Colonic mucosa (tissue), 4 donors: ENCODE results near the gene SRSF5. TPM values are rescaled to one million over a fixed set of nuclear protein-coding genes. Genes with fewer than 3 reads are reported as not detected.
A peak's percentile ranks its signal among the peaks of the same experiment; 100 is the strongest.

Experiments
- DNase-seq: peaks from one replicate; pipeline ENCODE4 v3.0.0-alpha.2; 2020
- H3K27ac ChIP-seq: fragments of 200-600 bp; one replicate; pipeline ENCODE4 v1.8.0; 2021
- H3K27me3 ChIP-seq: fragments of 200-600 bp; one replicate; pipeline ENCODE4 v1.8.0; 2021
- H3K36me3 ChIP-seq: fragments of 200-600 bp; one replicate; pipeline ENCODE4 v1.8.0; 2021
- H3K4me1 ChIP-seq: fragments of 200-600 bp; one replicate; pipeline ENCODE4 v1.8.0; 2021; ENCODE audit warnings: mild to moderate bottlenecking
- H3K4me3 ChIP-seq: fragments of 200-600 bp; one replicate; pipeline ENCODE4 v1.8.0; 2021
- H3K9ac ChIP-seq, 2 donors: one replicate each; pipeline ENCODE4 v1.7.0; 2013; ENCODE audit warnings: control low read depth in 2 of 2, low read depth in 2 of 2, low read length in 2 of 2
- H3K9me3 ChIP-seq: fragments of 200-600 bp; one replicate; pipeline ENCODE4 v1.8.0; 2021
- intact Hi-C: fragments of 100-400 bp; cut with DNase I; formaldehyde crosslinking; loops from one replicate; pipeline ENCODE4 v1.14.1; 2022
- total RNA-seq, 2 donors: library from RNA; stranded (reverse); fragmentation: NEBNext Ultra II Directional in 1 of 2; extraction: Animal tissue kit (Norgen Biotek cat#: 25700) in 1 of 2; gene quantifications; one replicate each; pipeline ENCODE4 v1.2.1, GENCODE V29; 2021
- TF ChIP-seq, protein P1 (sequence below): fragments of 200-600 bp; IDR thresholded peaks from one replicate; pipeline ENCODE4 v1.8.0; 2022; ENCODE audit warnings: antibody characterized with exemption, mild to moderate bottlenecking
- donor health status: healthy.
- donor health status: DM: no; HTN: no; CAD: no.
- donor health status: DM: no; HTN: no; CAD: no.

SRSF5 gene
- total RNA-seq, 2 donors from 2014 or later: 198 to 206 TPM

DNA sequence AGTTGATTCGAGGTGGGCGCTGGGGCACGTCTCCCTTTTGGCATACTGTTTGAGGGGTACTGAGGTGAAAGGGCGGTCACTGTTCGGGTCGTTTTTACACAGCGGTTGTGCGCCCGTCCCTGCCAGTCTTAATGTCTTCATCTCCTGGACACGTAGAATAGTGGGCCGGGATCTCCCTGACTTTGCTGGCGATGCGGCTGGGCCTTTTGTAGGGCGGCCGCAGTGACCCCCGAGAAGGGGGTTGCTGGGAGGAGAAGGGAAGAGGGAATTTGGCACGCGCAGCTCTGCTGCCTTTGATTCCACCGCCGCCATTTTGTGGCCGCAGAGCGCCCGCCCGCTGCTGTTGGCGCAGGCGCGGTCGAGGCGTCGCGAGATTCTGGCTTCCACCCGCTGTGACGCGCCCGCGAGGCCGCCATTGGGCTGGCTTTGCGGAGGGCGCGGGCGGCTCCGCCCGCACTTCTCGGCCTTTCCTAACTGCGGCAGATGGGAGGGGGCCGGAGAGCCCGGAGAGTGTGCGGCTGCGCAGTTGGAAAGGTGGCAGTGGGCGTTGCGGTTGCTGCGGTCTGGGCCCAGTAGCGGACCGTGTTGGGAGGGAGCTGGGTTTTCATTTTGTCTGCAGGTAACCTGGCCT, 542 bp downstream of the SRSF5 start:
- peak overlapping the region; percentile 99 for H3K27ac ChIP-seq
- TF ChIP-seq, protein P1, sequence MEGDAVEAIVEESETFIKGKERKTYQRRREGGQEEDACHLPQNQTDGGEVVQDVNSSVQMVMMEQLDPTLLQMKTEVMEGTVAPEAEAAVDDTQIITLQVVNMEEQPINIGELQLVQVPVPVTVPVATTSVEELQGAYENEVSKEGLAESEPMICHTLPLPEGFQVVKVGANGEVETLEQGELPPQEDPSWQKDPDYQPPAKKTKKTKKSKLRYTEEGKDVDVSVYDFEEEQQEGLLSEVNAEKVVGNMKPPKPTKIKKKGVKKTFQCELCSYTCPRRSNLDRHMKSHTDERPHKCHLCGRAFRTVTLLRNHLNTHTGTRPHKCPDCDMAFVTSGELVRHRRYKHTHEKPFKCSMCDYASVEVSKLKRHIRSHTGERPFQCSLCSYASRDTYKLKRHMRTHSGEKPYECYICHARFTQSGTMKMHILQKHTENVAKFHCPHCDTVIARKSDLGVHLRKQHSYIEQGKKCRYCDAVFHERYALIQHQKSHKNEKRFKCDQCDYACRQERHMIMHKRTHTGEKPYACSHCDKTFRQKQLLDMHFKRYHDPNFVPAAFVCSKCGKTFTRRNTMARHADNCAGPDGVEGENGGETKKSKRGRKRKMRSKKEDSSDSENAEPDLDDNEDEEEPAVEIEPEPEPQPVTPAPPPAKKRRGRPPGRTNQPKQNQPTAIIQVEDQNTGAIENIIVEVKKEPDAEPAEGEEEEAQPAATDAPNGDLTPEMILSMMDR: no peak
- peaks cover 20% of the 10 kb centered on the region for H3K36me3 ChIP-seq
- peak; percentile 92 for DNase-seq
- H3K27me3 ChIP-seq: no peaks in the 10 kb centered on the region
- no peaks in the 10 kb centered on the region for H3K9me3 ChIP-seq
- peak overlapping the region; percentile 73 for H3K4me3 ChIP-seq
- intact Hi-C loops: no loop called here
- peak overlapping the region; percentile 92 to 100 for H3K9ac ChIP-seq
- peaks cover 7% of the 10 kb centered on the region for H3K4me1 ChIP-seq

DNA sequence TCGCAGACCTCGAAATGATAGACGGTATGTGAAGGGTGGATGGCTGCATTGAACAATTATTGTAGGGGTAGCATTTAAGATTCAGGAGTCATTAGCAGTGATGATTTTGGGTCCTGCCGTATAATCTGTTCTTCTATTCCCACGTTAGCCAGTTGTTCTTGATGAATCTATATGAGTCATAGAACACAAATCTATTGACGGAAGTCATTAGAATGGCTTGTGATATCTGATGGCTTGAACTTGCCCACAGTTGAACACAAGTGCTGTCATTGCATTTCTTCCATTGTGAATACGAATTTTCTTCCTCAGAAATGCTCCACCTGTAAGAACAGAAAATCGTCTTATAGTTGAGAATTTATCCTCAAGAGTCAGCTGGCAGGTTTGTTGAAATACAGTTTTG, 1.9 kb downstream of the SRSF5 start:
- no peaks in the 10 kb centered on the region for H3K27me3 ChIP-seq
- intact Hi-C loops: no loop called here
- peak overlapping the region; percentile 73 for H3K4me3 ChIP-seq
- TF ChIP-seq, protein P1: no peak
- H3K9ac ChIP-seq: no peak overlapping the region
- no peaks in the 10 kb centered on the region for H3K9me3 ChIP-seq
- H3K36me3 ChIP-seq: peaks cover 20% of the 10 kb centered on the region
- no peak for DNase-seq
- peaks cover 7% of the 10 kb centered on the region for H3K4me1 ChIP-seq
- peak overlapping the region; percentile 99 for H3K27ac ChIP-seq

DNA sequence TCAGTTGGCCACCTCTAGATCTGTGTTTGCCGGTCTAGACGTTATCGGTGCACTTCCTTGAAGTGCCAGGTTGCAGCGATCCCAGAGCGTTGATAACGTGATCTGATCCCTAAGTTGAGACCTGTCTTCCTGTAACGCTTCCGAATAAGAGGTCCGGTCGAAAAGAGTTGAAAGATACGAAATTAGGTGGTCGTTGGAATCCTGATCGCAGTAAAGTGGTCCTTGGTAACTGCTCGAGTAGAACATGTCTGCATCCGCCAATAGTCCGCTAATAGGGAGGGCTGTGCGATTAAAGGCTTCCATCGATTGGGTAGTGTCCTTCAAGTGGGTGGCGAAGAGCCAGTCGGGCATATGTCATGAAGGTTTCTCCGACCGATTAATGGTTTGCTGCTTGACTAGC, 2.7 kb downstream of the SRSF5 start:
- intact Hi-C loops: no loop called here
- TF ChIP-seq, protein P1: no peak
- Histone ChIP-seq H3K9ac (no peak overlapping the region), H3K9me3 (no peaks in the 10 kb centered on the region), H3K4me3 (no peak overlapping the region), H3K4me1 (peaks cover 7% of the 10 kb centered on the region), H3K27ac (no peak overlapping the region), H3K36me3 (peaks cover 20% of the 10 kb centered on the region), H3K27me3 (no peaks in the 10 kb centered on the region)
- DNase-seq: no peak

DNA sequence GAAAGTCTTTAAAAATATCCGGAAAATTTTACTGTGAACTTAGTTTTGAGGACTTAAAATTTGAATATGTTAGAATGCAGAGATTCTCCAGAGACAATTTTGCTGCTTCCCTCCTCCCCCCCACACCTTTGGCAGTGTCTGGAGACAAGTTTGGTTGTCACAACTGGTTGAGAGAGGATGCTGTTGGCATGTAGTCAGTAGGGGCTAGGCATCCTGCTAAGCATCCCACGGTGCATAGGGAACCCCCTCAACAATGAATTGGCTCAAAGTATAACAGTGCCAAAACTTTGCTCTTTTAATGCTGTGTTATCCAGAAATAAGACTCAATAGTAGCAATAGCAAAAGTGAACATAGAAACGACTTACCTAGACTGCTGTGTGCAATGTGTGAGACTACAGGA, 3.6 kb downstream of the SRSF5 start:
- no peak overlapping the region for H3K4me3 ChIP-seq
- no peak overlapping the region for H3K27ac ChIP-seq
- intact Hi-C loops: no loop called here
- TF ChIP-seq, protein P1: no peak
- H3K9ac ChIP-seq: no peak overlapping the region
- peaks cover 21% of the 10 kb centered on the region for H3K36me3 ChIP-seq
- no peak for DNase-seq
- H3K9me3 ChIP-seq: no peaks in the 10 kb centered on the region
- H3K4me1 ChIP-seq: peaks cover 7% of the 10 kb centered on the region
- H3K27me3 ChIP-seq: no peaks in the 10 kb centered on the region

DNA sequence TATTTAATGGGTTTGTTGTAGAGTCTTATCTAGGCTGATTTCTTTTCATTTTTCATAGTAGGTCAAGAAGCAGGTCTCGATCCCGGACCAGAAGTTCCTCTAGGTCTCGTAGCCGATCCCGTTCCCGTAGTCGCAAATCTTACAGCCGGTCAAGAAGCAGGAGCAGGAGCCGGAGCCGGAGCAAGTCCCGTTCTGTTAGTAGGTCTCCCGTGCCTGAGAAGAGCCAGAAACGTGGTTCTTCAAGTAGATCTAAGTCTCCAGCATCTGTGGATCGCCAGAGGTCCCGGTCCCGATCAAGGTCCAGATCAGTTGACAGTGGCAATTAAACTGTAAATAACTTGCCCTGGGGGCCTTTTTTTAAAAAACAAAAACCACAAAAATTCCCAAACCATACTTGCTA, 4.2 kb downstream of the SRSF5 start:
- H3K27ac ChIP-seq: no peak overlapping the region
- H3K4me1 ChIP-seq: peaks cover 7% of the 10 kb centered on the region
- TF ChIP-seq, protein P1: no peak
- H3K4me3 ChIP-seq: no peak overlapping the region
- peaks cover 27% of the 10 kb centered on the region for H3K36me3 ChIP-seq
- no peak for DNase-seq
- intact Hi-C loops: no loop called here
- H3K9ac ChIP-seq: no peak overlapping the region
- no peaks in the 10 kb centered on the region for H3K9me3 ChIP-seq
- H3K27me3 ChIP-seq: no peaks in the 10 kb centered on the region
